ENCODE results near the gene ZFP91.

DNA sequence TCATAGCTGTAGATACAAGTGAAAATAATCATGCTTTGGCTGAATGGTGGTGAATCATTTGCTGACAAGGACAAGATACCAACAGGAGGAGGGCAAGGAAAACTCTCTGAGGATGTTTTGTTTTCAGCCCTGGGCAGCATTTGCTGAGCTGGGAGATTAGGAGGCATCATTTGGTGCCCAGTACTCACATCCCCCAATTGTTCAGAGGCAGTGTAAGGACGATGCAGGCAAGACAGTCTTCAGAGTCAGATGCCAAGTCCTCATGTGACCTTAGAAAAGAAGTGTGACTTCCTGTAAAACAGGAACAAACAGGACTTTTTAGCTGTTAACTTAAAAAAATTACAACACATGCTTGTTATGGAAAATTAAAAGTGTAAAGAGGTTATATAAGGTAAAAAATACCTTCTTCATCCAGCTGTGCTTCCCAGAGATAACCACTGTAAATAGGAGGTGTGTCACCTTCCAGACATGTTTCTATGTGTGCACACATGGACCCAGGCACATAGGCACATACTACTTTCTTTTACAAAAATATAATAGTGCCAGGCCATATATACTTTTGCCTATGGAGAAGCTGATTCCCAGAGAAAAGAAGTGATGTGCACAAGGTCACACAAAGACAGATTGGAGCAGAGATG, 61.6 kb downstream of the ZFP91 start:
- TF ChIP-seq GATA2 (IDR thresholded peaks at IDR 0.05; ENCODE audit: low read depth, low read length) (no peak), GATA3 (IDR thresholded peaks at IDR 0.05; ENCODE audit: low read depth, low read length) (no peak)
